Stimulated activated CD8-positive, alpha-beta memory T cell treated with anti-CD3 and anti-CD28 coated beads, Interleukin-7, amount 100 ng/mL, for 48 hours (primary cell): ENCODE measurements around the gene LRRC18.

Experiments used
- DNase-seq, 2 donors: peaks; one replicate each; pipeline ENCODE4 v3.0.0-alpha.2; 2020; ENCODE audit warnings: low read depth in 1 of 2; ENCODE audit errors: extremely low read depth in 1 of 2

LRRC18 gene

GRCh38 chr10:48939790-48940325, at the start of gene LRRC18:
Gene LRRC18 (minus strand): TSS chr10:48939840. CDS start chr10:48914155, 25,685 bp downstream.
- no peak for DNase-seq

- DNase-seq, result no peak
Observed at GRCh38 chr10:48985621-48986158, 46.0 kb upstream of the LRRC18 start.

GRCh38 chr10:48983648-48984351, 44.2 kb upstream of the LRRC18 start:
- DNase-seq, result no peak

- DNase-seq, result no peak
Observed at GRCh38 chr10:48982584-48982983, 42.9 kb upstream of the LRRC18 start.

GRCh38 chr10:48981310-48981907, 41.8 kb upstream of the LRRC18 start:
- peak; percentile 2 to 17 for DNase-seq

- no peak for DNase-seq
Observed at GRCh38 chr10:48978318-48978717, 38.7 kb upstream of the LRRC18 start.

- no peak for DNase-seq
Observed at GRCh38 chr10:48976196-48976595, 36.6 kb upstream of the LRRC18 start.

GRCh38 chr10:48974510-48975156, 35.0 kb upstream of the LRRC18 start:
- DNase-seq, result no peak

GRCh38 chr10:48973065-48973464, 33.4 kb upstream of the LRRC18 start:
- DNase-seq, result no peak

GRCh38 chr10:48970654-48971053, 31.0 kb upstream of the LRRC18 start:
- no peak for DNase-seq

- DNase-seq, result no peak
Observed at GRCh38 chr10:48970046-48970445, 30.4 kb upstream of the LRRC18 start.

- no peak for DNase-seq
Observed at GRCh38 chr10:48968036-48968435, 28.4 kb upstream of the LRRC18 start.

GRCh38 chr10:48965460-48965859, 25.8 kb upstream of the LRRC18 start:
- DNase-seq, result no peak

GRCh38 chr10:48964038-48964437, 24.4 kb upstream of the LRRC18 start:
- DNase-seq, result no peak

- no peak for DNase-seq
Observed at GRCh38 chr10:48958598-48959190, 19.1 kb upstream of the LRRC18 start.

- DNase-seq, result no peak
Observed at GRCh38 chr10:48957361-48958151, 17.9 kb upstream of the LRRC18 start.

- no peak for DNase-seq
Observed at GRCh38 chr10:48951707-48952106, 12.1 kb upstream of the LRRC18 start.

- DNase-seq, result no peak
Observed at GRCh38 chr10:48948470-48949037, 8.9 kb upstream of the LRRC18 start.

GRCh38 chr10:48947690-48948469, 8.2 kb upstream of the LRRC18 start:
- no peak for DNase-seq
